HG02943 (cell line): ENCODE measurements around the gene DNMT3B.

Experiments used
- ATAC-seq: cut with Tn5 transposase; IDR thresholded peaks from one replicate; pipeline ENCODE4 v1.9.1; 2021; ENCODE audit warnings: mild to moderate bottlenecking, low read depth, moderate library complexity; ENCODE audit not compliant: unreplicated experiment

The DNMT3B gene

GRCh38 chr20:32849577-32849976 is 87.4 kb downstream of the DNMT3B start:
- ATAC-seq = no peak

- no peak for ATAC-seq
Observed at GRCh38 chr20:32855387-32855786, 93.2 kb downstream of the DNMT3B start.

GRCh38 chr20:32858189-32858588 is 96.0 kb downstream of the DNMT3B start:
- ATAC-seq = no peak
